ENCODE measurements around the gene WDR44.
A peak's percentile ranks its signal among the peaks of the same experiment; 100 is the strongest.
"Not testable (repeated sequence)": the region's sequence is repeated elsewhere in the genome, so short reads cannot be mapped to it uniquely, and the experiment has no call there.

The WDR44 gene

DNA sequence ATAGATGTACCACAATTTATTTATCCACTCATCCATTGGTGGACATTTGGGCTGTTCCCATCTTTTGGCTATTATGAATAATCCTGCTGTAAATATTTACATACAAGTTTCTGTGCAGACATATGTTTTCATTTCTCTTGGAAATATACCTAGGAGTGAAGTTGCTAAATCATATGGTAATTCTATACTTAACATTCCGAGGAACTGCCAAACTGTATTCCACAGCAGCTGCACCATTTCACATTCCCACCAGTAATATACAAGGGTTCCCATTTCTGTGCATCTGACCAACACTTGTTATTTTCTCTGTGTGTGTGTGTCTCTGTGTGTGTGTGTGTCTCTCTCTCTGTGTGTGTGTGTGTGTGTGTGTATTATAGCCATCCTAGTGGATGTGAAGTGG lies 134.3 kb downstream of the WDR44 start:
- DNase-seq (ENCODE audit: low spot score): no peak

DNA sequence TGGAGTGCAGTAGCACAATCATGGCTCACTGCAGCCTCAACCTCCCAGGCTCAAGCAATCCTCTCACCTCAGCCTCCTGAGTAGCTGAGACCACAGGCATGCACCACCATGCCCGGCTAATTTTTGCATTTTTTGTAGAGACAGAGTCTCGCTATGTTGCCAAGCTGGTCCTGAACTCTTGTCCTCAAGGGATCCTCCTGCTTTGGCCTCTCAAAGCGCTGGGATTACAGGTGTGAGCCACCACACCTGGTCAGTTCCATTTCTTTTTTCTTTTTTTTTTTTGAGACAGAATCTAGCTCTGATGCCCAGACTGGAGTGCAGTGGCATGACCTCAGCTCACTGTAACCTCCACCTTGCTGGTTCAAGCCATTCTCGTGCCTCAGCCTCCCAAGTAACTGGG lies 136.5 kb downstream of the WDR44 start:
- DNase-seq (ENCODE audit: low spot score): not testable (repeated sequence)

DNA sequence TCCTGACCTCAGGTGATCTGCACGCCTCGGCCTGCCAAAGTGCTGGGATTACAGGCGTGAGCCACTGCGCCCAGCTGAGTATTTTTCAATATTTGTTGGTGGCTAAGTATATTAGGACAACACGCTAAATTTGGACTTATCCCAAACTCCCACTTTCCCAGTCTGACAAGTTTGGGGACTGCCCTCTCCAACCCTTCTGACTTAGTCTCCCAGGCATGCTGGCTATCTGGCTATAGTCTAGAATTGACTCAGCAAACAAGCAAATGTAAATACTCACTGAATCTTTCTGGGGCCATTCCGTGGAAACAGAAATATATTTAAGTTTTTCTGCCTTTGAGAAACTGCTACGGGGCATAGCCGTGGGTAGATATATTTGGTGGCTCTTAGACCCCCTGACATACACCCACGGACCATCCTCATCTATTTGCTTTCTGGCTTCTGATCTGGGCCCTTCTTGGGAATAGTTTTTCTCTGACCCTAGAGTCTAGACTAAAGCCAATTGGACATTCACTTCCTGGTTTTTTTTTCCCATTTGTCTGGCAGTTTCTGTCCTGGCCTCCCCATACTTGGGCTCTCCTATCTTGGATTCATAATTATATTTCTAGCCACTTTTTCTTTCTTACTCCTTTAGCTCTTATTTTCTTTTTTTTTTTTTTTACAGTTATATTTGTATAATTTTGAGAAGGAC lies 138.5 kb downstream of the WDR44 start:
- DNase-seq (ENCODE audit: low spot score): no peak

GRCh38 chrX:118486693-118487092 lies 140.8 kb downstream of the WDR44 start:
- not testable (repeated sequence) for DNase-seq (ENCODE audit: low spot score)

GRCh38 chrX:118493016-118493415 lies 147.1 kb downstream of the WDR44 start:
- DNase-seq (ENCODE audit: low spot score): no peak

DNA sequence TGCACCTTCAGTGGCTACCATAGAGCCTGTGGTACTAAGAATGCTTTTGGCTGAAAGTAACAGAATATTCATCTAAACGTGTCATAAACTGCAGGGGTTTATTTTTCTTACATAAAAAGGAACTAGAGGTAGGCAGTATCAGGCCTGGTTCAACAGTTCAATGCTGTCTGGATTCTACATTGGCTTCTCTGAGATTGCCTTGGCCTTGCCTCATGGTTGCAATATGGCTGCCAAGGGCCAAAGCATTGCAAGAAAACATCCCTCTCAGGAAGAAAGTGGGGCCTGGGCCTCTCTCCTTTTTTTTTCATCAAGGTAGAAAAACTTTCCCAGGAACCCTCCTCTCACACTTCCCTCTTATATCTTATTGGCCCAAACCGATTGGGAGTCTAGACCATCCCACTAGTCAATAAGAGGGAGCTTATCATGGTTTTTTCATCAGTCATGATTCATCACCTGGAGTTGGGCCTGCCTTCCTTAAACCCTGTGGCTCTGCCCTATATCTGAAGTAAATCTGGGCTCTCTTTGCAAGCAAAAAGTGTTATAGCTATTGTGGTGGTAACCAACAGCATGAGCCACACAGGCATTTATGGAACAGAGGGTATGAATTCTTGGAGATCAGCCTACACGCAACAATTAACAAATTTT lies 147.9 kb downstream of the WDR44 start:
- no peak for DNase-seq (ENCODE audit: low spot score)

DNA sequence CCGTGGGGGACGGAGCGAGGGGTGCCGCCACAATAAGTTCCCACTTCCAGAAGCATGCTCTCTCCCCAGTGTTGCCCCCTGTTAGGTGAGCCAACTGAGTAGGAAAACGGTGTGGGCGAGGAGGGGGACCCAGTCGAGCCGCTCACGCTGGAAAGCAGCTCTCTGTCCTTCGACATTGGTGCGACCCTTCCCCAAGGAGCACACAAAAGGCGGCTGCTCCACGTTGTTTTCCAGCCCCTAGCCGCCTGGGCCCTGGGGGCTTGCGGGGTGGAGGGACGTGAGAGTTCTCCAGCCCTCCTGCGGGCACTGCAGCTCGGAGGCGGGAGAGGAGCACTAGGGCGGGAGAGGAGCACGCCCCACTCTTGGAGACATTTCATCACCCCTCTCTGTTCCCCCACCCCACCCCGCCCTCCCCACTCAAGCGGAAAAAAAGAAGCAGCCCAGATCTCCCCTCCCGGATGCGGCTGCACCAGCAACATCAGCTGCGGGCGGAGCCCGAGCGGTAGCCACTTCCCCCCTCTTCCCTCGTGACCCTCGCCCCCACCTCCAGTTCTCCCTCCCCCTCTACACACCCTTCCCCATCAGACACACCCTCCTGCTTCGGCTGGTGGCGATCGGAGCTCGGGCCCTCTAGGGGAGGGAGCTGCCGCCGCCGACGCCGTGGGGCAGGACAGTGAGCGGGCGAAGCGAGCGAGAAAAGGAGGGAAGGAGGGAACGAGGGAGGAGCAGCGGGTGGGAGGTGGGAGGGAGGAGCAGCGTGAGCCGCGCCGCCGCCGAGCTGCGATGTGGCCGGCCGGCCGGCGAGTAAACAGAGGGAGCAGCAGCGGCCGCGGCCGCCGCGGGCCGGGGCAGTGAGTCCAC lies 149.4 kb downstream of the WDR44 start, which contains the start of gene DOCK11:
Gene DOCK11, plus strand, starts transcription at position 755 of the 861 bp plus-strand sequence. CDS start 157 bp downstream, outside the sequence.
- DNase-seq (ENCODE audit: low spot score): peak; percentile 82

GRCh38 chrX:118495958-118496762 lies 150.3 kb downstream of the WDR44 start:
- DNase-seq (ENCODE audit: low spot score): peak; percentile 78

- DNase-seq (ENCODE audit: low spot score): no peak
Observed at GRCh38 chrX:118496763-118497079, 150.8 kb downstream of the WDR44 start.

- DNase-seq (ENCODE audit: low spot score): peak; percentile 38
Observed at GRCh38 chrX:118497180-118497818, 151.4 kb downstream of the WDR44 start.

DNA sequence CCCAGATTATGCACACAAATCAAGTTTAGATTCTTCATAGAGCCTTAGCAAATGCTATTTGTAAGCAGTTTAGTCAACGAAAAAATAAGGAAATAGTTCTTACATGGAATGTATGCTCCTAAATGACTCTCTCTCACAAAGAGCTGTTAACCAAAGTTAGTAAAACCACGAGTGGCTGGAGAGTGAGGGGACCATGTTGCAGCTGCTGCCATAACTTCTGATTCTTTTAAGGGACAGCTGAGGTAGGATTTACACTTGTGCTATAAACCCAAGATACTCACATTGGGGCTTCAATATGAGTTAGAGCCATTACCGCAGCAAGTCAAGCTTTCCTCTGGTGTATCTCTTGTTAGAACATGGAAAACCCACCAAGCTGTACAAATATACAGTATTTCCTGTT lies 152.4 kb downstream of the WDR44 start:
- DNase-seq (ENCODE audit: low spot score): no peak

GRCh38 chrX:118498755-118499154 lies 152.8 kb downstream of the WDR44 start:
- no peak for DNase-seq (ENCODE audit: low spot score)

- DNase-seq (ENCODE audit: low spot score): no peak
Observed at GRCh38 chrX:118499295-118499694, 153.4 kb downstream of the WDR44 start.

Measured in activated CD4-positive, alpha-beta T cell treated with anti-CD3 and anti-CD28 coated beads, Interleukin-2, Interleukin-4, amounts not matched to agents 100 ng/mL and 50 ng/mL, durations not matched to agents 16 hours and 8 hours (primary cell).